Measurements from ENCODE around the gene PNPLA5.
"Not testable (repeated sequence)": the region's sequence is repeated elsewhere in the genome, so short reads cannot be mapped to it uniquely, and the experiment has no call there.

Gene PNPLA5

DNA sequence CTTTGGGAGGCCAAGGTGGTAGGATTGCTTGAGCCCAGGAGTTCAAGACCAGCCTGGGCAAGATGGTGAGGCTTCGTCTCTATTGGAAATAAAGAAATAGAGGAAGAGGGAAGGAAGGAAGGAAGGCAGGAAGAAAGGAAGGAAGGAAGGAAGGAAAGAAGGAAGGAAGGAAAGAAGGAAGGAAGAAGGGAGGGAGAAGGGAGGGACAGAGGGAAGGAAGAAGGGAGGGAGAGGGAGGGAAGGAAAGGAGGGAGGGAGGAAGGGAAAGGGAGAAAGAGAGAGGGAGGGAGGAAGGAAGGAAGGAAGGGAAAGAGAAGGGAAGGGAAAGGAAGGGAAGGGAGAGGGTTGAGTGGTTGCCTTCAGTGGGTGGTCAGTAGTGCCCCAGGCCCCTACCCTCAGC lies 17.9 kb upstream of the PNPLA5 start:
- no peaks in the 10 kb centered on the region for H3K4me1 ChIP-seq
- no peak for TF ChIP-seq Cebpa-rat (IDR thresholded peaks at IDR 0.05)
- H3K27me3 ChIP-seq = no peaks in the 10 kb centered on the region
- H3K9me3 ChIP-seq (replicated peaks in 1 of 11) = no peaks in the 10 kb centered on the region
- no peaks in the 10 kb centered on the region; a peak in 1 of 22 replicates for H4K20me1 ChIP-seq
- no peak overlapping the region for H3K9ac ChIP-seq
- no peak overlapping the region for H3K4me2 ChIP-seq
- no peak overlapping the region for H3K27ac ChIP-seq
- H3K4me3 ChIP-seq = no peak overlapping the region
- H3K36me3 ChIP-seq = no peaks in the 10 kb centered on the region

DNA sequence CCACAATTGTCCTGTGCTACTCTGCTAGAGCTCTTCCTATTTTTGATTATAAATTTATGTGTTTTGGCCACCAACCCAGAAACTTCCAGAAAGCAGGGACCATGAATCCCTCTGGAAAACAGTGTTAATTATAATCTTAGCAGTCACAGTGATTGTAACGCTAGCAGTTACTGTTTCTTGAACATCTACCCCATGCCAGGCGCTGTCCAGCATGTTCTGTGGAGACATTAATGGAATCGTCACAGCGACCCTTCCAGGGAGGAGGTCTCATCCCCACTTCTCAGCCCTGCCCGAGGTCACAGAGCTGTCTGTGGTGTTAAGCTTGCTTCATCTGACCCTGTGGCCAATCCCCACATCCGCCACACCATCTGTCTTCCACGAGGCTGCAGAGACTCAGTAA lies 13.9 kb upstream of the PNPLA5 start:
- Histone ChIP-seq H3K36me3 (no peaks in the 10 kb centered on the region), H3K27ac (no peak overlapping the region), H3K4me3 (no peak overlapping the region), H4K20me1 (peaks cover 0 to 4% (median 0%) of the 10 kb centered on the region in 11 experiments; a peak in 1 of 22 replicates), H3K9ac (no peak overlapping the region), H3K27me3 (no peaks in the 10 kb centered on the region), H3K9me3 (replicated peaks in 1 of 11) (no peaks in the 10 kb centered on the region), H3K4me1 (no peaks in the 10 kb centered on the region), H3K4me2 (no peak overlapping the region)
- no peak for TF ChIP-seq Cebpa-rat (IDR thresholded peaks at IDR 0.05)

DNA sequence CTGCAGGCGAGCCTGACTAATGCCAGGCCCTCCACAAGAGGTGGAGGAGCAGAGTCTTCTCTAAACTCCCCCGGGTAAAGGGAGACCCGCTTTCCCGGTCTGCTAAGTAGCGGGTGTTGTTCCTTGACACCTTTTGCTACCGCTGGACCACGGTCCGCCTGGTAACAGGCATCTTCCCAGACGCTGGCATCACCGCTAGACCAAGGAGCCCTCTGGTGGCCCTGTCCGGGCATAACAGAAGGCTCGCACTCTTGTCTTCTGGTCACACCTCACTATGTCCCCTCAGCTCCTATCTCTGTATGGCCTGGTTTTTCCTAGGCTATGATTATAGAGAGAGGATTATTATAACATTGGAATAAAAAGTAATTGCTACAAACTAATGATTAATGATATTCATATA lies 12.6 kb upstream of the PNPLA5 start:
- not testable (repeated sequence) for H4K20me1 ChIP-seq; H3K9ac ChIP-seq; H3K4me2 ChIP-seq; H3K36me3 ChIP-seq; H3K9me3 ChIP-seq (replicated peaks in 1 of 11); H3K27me3 ChIP-seq; H3K4me3 ChIP-seq; H3K27ac ChIP-seq; H3K4me1 ChIP-seq

DNA sequence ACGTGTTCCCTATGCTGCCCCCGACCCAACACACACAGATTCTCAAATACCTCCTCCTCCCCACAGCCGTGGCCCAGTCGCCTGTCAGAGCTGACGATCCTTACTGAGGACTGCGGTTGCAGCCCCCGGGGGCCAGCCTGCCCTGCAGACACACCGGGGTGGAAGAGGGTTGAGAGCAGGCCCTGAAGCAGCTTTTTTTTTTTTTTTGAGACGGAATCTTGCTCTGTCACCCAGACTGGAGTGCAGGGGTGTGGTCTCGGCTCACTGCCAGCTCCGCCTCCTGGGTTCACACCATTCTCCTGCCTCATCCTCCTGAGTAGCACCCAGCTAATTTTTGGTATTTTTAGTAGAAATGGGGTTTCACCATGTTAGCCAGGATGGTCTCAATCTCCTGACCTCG lies 11.2 kb upstream of the PNPLA5 start:
- not testable (repeated sequence) for H4K20me1 ChIP-seq; H3K27me3 ChIP-seq; H3K36me3 ChIP-seq; H3K9me3 ChIP-seq (replicated peaks in 1 of 11); H3K4me1 ChIP-seq; H3K4me3 ChIP-seq; H3K27ac ChIP-seq; H3K4me2 ChIP-seq; H3K9ac ChIP-seq

DNA sequence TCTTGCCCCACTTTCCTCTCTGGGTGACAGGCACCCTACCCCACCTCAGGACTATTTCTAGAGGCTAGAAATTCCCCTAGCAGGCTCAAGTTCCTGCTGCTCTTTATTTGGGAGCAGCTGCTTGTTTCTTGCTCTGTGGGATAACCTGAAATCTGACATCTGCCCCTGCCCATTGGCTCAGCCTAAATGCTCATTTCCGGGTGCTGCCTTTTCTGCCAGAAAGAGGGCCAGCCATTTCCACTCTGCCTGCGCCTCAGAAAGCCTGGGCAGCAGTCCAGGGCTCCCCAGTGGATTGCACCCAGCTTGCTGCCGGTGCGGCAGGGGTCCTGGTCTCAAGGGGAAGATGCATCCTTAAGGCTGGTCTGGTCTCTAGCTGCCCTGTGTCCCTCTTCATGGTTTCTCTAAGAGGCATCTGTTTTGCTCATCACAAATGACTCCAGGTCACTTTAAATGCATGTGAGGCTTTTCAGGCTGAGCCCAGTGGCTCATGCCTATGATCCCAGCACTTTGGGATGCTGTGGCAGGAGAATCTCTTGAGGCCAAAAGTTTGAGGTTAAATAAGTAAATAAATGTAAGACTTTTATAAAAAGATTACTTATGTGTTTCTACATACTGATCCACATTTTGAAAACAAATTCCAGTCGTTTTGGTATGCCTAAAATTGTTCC lies 10.3 kb upstream of the PNPLA5 start:
- Histone ChIP-seq H3K9me3 (replicated peaks in 1 of 11) (no peaks in the 10 kb centered on the region), H3K4me1 (no peaks in the 10 kb centered on the region), H3K27me3 (no peaks in the 10 kb centered on the region), H3K4me3 (no peak overlapping the region), H3K9ac (no peak overlapping the region), H3K36me3 (no peaks in the 10 kb centered on the region), H4K20me1 (peaks cover 0 to 4% (median 0%) of the 10 kb centered on the region in 11 experiments; a peak in 1 of 22 replicates), H3K4me2 (no peak overlapping the region), H3K27ac (no peak overlapping the region)
- no peak for TF ChIP-seq Cebpa-rat (IDR thresholded peaks at IDR 0.05)

DNA sequence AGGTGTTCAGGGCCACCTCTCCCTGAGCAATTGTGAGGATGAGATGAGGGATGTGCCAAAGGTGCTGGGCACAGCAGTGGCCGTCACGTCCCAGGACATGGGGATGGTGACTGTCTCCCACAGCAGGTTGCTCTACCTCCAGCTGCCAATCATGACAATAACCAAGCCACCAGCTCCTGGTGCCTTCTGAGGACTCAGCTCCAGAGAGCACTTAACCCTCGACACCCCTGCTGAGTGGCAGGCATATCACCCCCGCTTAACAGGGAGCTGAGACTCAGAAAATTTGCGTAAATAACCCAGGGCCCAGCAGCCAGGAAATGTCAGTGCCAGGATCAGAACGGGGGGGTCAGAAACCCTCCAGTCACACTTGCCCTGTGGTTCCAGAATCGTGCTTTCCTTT lies 8.4 kb upstream of the PNPLA5 start:
- Histone ChIP-seq H3K27me3 (peaks cover 0 to 12% (median 8%) of the 10 kb centered on the region in 11 experiments; a peak in 7 of 22 replicates), H3K9me3 (replicated peaks in 1 of 11) (no peaks in the 10 kb centered on the region), H3K4me1 (no peaks in the 10 kb centered on the region), H3K4me3 (no peak overlapping the region), H3K9ac (no peak overlapping the region), H3K36me3 (no peaks in the 10 kb centered on the region), H3K27ac (no peak overlapping the region), H3K4me2 (no peak overlapping the region), H4K20me1 (peaks cover 0 to 4% (median 0%) of the 10 kb centered on the region in 11 experiments; a peak in 1 of 22 replicates)
- TF ChIP-seq Cebpa-rat (IDR thresholded peaks at IDR 0.05) = no peak

DNA sequence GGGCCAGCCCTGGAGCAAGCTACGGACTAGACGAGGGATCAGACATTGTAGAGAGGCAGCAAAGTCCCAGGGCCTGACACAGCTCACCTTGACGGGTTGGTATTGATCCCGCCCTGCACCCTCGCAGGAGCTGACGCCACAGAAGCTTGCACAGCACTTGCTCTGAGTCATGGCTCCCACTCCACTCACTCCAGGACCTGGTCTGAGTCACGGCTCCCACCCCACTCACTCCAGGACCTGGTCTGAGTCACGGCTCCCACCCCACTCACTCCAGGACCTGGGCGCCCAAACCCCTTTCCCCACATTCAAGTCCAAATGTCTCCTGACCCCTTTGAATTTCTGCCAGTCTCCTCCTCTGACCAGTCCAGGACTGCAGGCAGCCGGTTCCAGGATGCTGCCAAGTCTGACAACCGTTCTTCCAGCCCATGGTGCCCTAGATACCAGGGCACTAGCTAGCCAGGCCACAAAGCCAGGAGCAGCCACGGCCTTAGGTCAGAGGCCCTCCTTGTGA lies 6.0 kb upstream of the PNPLA5 start:
- H3K27me3 ChIP-seq = peaks cover 0 to 25% (median 9%) of the 10 kb centered on the region in 11 experiments; a peak in 9 of 22 replicates
- H3K4me2 ChIP-seq = no peak overlapping the region
- no peak overlapping the region for H3K4me3 ChIP-seq
- H3K9ac ChIP-seq = no peak overlapping the region
- no peaks in the 10 kb centered on the region for H3K36me3 ChIP-seq
- no peaks in the 10 kb centered on the region for H3K4me1 ChIP-seq
- no peak overlapping the region for H3K27ac ChIP-seq
- no peaks in the 10 kb centered on the region for H3K9me3 ChIP-seq (replicated peaks in 1 of 11)
- TF ChIP-seq Cebpa-rat (IDR thresholded peaks at IDR 0.05) = no peak
- H4K20me1 ChIP-seq = peaks cover 0 to 17% (median 0%) of the 10 kb centered on the region in 11 experiments; a peak in 5 of 22 replicates

DNA sequence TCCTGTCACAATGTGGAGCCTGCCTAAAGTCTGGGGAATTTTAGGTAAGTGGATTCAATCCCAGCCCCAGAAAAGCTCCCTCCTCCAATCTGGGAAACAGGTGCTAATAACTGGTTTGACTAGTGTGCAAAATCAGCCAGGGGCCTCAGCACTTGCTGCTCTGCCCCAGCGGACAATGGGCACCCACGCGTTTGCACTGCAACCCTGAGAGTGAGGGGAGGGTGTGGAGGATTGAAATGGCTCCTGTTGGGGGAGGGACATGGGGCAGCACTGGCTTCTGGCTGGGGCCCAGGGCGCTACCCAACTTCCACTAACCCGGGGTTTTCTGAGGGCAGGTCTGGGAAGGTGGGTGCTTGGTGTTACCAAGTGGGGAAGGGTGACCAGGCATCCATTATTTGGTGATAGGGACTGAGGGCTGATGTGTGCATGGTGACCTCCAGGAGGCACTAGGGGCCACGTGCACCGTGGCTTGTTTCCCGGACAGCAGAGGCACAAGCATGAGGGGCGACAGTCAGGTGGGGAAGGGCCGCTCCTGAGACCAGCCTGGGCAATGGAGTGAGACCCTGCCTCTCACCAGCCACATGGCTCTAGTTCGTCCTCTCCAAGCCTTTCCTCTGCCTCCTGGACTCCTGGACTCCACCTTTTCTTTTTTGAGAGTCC lies 4.3 kb upstream of the PNPLA5 start:
- Histone ChIP-seq H3K27ac (no peak overlapping the region), H3K4me3 (no peak overlapping the region), H3K27me3 (peaks cover 13 to 42% (median 26%) of the 10 kb centered on the region in 11 experiments), H4K20me1 (peaks cover 0 to 13% (median 0%) of the 10 kb centered on the region in 11 experiments; a peak in 5 of 22 replicates), H3K36me3 (no peaks in the 10 kb centered on the region), H3K9ac (no peak overlapping the region), H3K4me1 (0 out of 20 replicates have a peak, but pooled peaks cover 0 to 5% (median 0%) of the 10 kb centered on the region in 10 experiments), H3K9me3 (replicated peaks in 1 of 11) (no peaks in the 10 kb centered on the region), H3K4me2 (no peak overlapping the region)
- TF ChIP-seq Cebpa-rat (IDR thresholded peaks at IDR 0.05) = no peak

DNA sequence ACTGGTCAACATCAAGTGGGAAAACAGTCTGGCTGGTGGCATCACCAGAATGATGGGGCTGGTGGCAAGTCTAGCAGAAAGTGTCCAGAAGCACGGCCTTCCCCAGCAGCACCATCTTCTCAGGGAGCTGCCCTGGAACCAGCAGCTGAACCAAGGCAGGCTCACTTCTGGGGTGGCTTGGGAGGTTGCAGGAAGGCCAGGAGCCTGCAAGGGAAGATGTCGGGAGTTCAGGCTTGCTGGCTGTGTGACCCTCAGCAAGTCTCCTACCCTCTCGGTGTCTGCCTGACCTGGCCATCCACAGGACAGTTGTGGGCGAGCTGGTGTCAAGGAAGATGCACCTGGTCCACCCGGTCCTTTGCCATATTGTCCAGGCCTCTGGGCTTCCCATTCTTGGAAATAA lies 2.3 kb upstream of the PNPLA5 start:
- Histone ChIP-seq H3K27me3 (peaks cover 15 to 55% (median 35%) of the 10 kb centered on the region in 11 experiments), H4K20me1 (peaks cover 0 to 17% (median 0%) of the 10 kb centered on the region in 11 experiments; a peak in 7 of 22 replicates), H3K4me1 (0 out of 20 replicates have a peak, but pooled peaks cover 0 to 7% (median 0%) of the 10 kb centered on the region in 10 experiments), H3K9ac (no peak overlapping the region), H3K9me3 (replicated peaks in 1 of 11) (no peaks in the 10 kb centered on the region), H3K4me2 (no peak overlapping the region), H3K27ac (no peak overlapping the region), H3K4me3 (no peak overlapping the region), H3K36me3 (no peaks in the 10 kb centered on the region)
- TF ChIP-seq Cebpa-rat (IDR thresholded peaks at IDR 0.05) = no peak

Data from BLaER1 treated with 17β-estradiol and CSF1 and Interleukin-3, amounts not matched to agents 10 nM and 100 nM (cell line).